IPS DF 4.7 (cell line): ENCODE measurements around the gene ARFGEF2.

Source experiments
- DNase-seq: peaks from one replicate; pipeline ENCODE4 v3.0.0-alpha.2; 2013; ENCODE audit warnings: low spot score; ENCODE audit errors: extremely low read depth

The ARFGEF2 gene

GRCh38 chr20:48898896-48899530 is 22.5 kb upstream of the ARFGEF2 start:
- no peak for DNase-seq

DNA sequence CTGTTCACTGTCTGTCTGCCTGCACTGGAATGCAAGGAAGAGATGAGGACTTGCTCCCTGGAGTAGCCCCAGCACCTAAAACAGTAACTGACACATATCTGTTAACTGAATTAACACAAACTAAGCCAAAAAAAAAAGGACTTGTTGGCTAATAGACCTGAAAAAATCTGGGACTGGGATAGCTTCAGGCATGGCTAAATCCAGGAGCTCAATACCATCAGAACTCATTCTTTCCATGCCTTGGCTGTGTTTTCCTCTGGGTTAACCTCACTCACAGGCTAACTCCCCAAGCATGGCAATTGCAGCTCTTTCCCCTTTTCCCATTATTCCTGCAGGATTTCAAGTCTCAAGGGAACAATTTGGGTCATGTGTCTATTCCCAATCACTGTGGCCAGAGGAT is 21.6 kb upstream of the ARFGEF2 start:
- DNase-seq, result no peak

DNA sequence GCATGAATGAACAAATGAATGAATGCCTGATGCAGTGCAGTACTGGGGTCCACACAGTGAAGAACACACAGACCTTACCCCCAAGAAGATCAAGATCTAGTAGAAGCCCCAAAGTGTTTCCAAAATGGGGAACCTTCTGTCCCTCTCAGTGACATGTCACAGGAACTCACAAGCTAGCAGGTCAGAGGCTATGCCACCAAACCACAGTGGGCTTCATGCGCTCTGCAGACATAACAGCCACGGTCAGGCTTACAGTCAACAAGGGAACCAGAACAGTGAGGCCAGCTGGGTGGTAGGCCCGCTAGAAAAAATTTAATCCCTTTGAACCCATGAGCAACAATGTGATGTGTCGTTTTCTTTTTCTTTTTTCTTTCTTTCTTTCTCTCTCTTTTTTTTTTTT is 20.2 kb upstream of the ARFGEF2 start:
- DNase-seq, result no peak

- DNase-seq, result no peak
Observed at GRCh38 chr20:48903705-48904104, 17.8 kb upstream of the ARFGEF2 start.

DNA sequence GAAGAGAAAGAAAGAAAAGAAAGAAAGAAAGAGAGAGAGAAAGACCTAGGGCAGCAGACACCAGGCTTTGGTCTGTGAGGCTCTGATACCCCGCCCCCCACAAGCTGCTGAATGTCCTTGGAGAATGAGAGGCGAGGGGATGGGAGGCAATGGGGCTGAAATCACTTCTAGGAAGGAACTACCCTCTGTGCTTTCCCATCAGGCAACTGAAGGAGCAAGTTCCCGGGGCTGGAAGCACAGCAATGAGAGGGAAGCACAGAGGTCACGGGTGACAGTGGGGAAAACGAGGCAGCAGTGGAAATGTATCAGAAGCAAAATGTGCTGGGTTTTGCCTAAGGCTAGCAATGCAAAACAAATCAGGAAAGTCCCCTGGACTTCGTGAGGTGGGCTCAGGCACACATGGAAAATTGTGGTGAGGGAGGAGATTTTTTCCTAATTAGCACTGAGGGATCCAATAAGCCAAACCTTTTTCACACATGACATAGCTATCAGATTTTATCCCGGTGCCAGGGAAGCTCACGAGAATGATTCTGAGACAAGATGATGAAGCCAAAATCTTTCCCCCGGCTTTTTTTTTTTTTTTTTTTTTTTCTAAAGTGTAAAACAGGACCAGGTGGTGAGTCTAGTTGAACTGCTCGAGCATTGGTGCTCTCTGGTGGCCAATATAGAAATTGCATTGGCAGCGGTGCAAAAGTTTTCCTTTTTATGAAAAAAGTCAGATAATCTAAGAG is 16.8 kb upstream of the ARFGEF2 start:
- no peak for DNase-seq

- no peak for DNase-seq
Observed at GRCh38 chr20:48905297-48905647, 16.2 kb upstream of the ARFGEF2 start.

DNA sequence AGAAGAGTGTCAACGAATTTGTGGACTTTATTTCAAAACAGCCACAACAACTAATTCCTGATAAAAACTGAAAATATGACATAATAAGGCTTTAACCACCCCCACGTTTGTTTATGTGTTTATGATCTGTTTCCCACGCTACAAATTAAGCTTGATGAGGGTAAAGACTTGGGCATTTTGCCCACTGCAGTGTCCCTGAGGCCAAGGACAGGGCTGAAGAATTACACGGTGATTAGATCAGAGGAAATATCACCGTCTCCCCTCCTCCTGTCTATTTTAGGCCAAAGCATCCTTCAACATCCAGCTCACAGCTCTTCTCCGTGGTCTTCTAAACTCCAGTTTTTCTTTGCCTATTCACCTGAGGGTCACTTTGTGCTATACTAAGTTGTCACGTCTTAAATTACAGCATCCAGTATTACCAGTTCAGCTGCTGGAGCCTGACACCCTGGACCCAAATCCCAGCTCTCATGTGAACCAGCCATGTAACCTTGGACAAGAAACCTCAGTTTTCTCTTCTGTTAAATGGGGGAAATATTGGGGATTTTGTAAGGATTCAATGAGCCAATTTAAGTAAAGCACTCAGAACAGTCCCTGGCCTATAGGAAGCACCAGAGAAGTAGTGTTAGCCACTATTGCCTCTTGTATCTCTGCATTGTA is 15.2 kb upstream of the ARFGEF2 start:
- no peak for DNase-seq

- DNase-seq, result no peak
Observed at GRCh38 chr20:48908656-48909319, 12.7 kb upstream of the ARFGEF2 start.

DNA sequence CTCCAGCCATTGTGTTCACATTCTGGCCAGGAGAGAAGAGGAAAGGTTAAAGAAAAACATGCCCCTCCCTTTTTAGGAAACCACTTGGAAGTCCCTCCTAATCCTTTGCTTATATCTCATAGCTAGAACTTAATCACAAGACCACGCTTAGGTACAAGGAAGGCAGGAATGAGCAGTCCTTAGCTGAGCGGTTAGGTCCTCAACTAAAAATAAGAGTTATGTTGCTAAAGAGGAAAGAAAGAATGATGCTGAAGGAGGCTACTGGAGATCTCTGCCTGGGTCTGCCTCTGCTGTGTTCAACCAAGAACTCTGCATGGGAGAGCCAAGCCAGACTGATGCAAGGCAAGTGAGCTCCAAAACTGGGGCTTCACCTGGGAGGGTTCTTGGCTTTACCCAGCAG is 11.6 kb upstream of the ARFGEF2 start:
- DNase-seq, result no peak

- no peak for DNase-seq
Observed at GRCh38 chr20:48910347-48910781, 11.1 kb upstream of the ARFGEF2 start.

GRCh38 chr20:48912065-48912464 is 9.4 kb upstream of the ARFGEF2 start:
- no peak for DNase-seq

GRCh38 chr20:48916699-48917098 is 4.8 kb upstream of the ARFGEF2 start:
- no peak for DNase-seq

DNA sequence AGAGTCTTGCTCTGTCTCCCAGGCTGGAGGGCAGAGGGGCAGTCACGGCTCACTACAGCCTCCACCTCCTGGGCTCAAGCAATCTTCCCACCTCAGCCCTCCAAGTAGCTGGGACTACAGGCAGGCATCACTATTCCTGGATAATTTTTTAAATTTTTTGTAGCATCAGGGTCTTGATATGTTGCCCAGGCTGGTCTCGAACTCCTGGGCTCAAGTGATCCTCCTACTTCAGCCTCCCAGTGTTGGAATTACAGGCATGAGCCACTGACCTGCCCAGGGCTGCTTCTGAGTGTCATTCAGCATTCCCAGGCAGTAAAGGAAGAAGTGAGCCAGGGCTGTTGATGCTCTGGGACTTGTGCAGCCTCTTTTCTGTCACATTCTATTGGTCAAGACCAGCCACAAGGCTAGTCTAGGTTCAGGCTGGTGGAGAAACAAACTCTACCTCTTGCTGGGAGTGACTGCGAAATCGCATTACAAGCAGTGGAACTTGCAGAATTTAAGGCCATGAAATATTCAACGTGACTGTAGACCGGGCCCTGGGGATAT is 2.1 kb upstream of the ARFGEF2 start:
- DNase-seq, result no peak

- no peak for DNase-seq
Observed at GRCh38 chr20:48919882-48920526, 1.5 kb upstream of the ARFGEF2 start.

- no peak for DNase-seq
Observed at GRCh38 chr20:48920527-48921167, 864 bp upstream of the ARFGEF2 start.

DNA sequence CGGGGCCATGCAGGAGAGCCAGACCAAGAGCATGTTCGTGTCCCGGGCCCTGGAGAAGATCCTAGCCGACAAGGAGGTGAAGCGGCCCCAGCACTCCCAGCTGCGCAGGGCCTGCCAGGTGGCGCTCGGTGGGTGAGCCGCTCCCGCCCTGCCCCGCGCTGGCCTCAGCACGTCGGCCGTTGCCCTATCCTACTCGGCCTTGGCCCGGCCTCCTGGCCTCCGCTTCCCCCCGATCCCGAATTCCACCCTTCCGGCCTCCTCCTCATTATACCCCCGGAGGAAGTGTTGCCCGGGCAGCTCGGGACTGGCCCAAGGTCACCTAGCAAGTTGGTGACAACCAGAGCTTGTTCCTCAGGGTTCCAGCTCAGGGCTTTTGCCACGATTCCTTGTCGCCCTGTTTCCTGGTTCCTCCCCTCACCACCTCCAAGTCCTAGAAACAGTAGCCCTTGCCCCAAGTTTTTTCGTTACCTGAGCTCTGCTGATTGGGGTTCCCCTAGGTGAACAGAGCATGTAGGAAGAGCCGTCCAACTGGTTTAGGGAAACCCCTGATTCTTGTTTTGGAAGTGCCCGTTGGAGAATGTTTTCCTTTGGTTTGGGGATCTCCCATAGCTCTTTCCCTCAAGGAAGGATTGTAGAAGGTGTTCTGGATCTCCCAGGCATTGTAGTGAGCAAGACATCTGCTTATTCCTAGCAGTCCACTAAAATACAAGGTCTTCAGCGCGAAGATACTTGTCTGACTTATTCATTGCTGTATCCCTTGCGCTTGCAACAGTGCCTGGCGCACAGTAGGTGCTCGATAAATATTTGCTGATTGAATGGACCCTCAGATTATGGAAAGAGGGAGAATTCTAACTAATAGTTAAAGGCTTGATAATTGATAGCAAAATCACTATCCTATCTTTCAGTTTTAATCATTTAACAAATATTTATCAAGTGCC is 641 bp downstream of the ARFGEF2 start:
- DNase-seq, result no peak

DNA sequence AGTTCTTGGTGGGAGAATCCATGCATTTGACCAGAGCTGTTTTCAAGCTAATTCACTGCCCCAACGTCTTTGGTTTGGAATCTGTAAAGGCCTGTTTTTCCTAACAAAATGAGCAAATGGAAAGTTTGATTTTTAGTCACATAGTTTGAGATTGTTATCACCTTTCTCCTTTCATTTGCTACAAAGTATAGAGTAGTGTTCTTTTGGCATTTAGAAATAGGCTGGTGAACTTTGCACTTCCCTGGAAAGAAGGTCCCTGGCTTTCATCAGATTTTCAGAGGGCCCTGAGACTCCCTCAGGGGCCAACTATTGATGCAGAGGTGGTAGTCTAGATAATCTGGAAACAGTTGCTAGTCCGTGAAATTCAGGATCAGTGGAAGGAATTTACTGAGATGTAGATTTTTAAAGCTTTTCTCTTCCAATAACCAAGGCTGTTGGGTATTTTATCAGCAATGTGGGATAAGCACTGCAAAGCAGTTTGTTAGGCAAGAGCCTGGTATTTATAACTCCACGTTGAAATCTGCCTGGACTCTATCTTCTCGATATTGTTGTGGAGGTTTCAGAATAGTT is 1.7 kb downstream of the ARFGEF2 start:
- no peak for DNase-seq

- no peak for DNase-seq
Observed at GRCh38 chr20:48924756-48925109, 3.2 kb downstream of the ARFGEF2 start.

GRCh38 chr20:48926267-48926666 is 4.8 kb downstream of the ARFGEF2 start:
- no peak for DNase-seq

GRCh38 chr20:48926821-48927220 is 5.3 kb downstream of the ARFGEF2 start:
- DNase-seq, result no peak
